Ectodermal cell (in vitro differentiated cells): Measurements from ENCODE around the gene RALGAPA2.

ENCODE experiments used
- H3K27ac ChIP-seq: 2 replicates; pipeline ENCODE4 v1.7.0; 2013; ENCODE audit warnings: mild to moderate bottlenecking, low read depth, low read length; ENCODE audit not compliant: insufficient read depth, poor library complexity, severe bottlenecking
- H3K27me3 ChIP-seq: 2 replicates; pipeline ENCODE4 v1.7.0; 2013; ENCODE audit warnings: mild to moderate bottlenecking, low read length; ENCODE audit not compliant: insufficient read depth, control insufficient read depth, poor library complexity, severe bottlenecking
- H3K36me3 ChIP-seq: one replicate; pipeline ENCODE4 v1.7.0; 2013; ENCODE audit warnings: low read length; ENCODE audit not compliant: control insufficient read depth, insufficient read depth
- H3K4me1 ChIP-seq: one replicate; pipeline ENCODE4 v1.7.0; 2013; ENCODE audit warnings: low read length; ENCODE audit not compliant: control insufficient read depth, insufficient read depth
- H3K4me3 ChIP-seq: 2 replicates; pipeline ENCODE4 v1.7.0; 2013; ENCODE audit warnings: low read depth, low read length, control low read depth; ENCODE audit not compliant: insufficient read depth
- H3K9me3 ChIP-seq: 2 replicates; pipeline ENCODE4 v1.7.0; 2013; ENCODE audit warnings: mild to moderate bottlenecking, low read length, moderate library complexity; ENCODE audit not compliant: control insufficient read depth
- WGBS, 2 experiments: methylation state at CpG; one replicate each; pipeline ENCODE4 v1.1.7; 2013; ENCODE audit warnings: missing lambda C conversion rate in 2 of 2; 5-methylcytosine and 5-hydroxymethylcytosine counted together

RALGAPA2 gene

GRCh38 chr20:20436689-20437088 lies 275.8 kb downstream of the RALGAPA2 start:
- Histone ChIP-seq H3K36me3 (no peaks in the 10 kb centered on the region), H3K4me3 (no peak overlapping the region), H3K27me3 (no peaks in the 10 kb centered on the region), H3K4me1 (no peaks in the 10 kb centered on the region), H3K9me3 (no peaks in the 10 kb centered on the region), H3K27ac (no peak overlapping the region)
- 96 to 97% methylated on average over 16 of the region's 16 CpGs for WGBS, 2 experiments

GRCh38 chr20:20435453-20435852 lies 277.0 kb downstream of the RALGAPA2 start:
- 77% methylated on average over 6 of the region's 6 CpGs for WGBS, 2 experiments

GRCh38 chr20:20432618-20433286 lies 279.7 kb downstream of the RALGAPA2 start:
- H3K36me3 ChIP-seq: no peaks in the 10 kb centered on the region
- no peak overlapping the region for H3K4me3 ChIP-seq
- H3K27ac ChIP-seq: no peak overlapping the region
- whole genome bisulfite sequencing, 2 experiments: 89 to 98% methylated on average over 4 to 5 of the region's 5 CpGs
- no peaks in the 10 kb centered on the region for H3K27me3 ChIP-seq
- H3K4me1 ChIP-seq: no peaks in the 10 kb centered on the region
- H3K9me3 ChIP-seq: no peaks in the 10 kb centered on the region

More at GRCh38 chr20:20435453-20435852, 277.0 kb downstream of the RALGAPA2 start:
- H3K9me3 ChIP-seq: no peaks in the 10 kb centered on the region
- H3K4me1 ChIP-seq: no peaks in the 10 kb centered on the region
- H3K4me3 ChIP-seq: no peak overlapping the region
- H3K27ac ChIP-seq: no peak overlapping the region
- no peaks in the 10 kb centered on the region for H3K36me3 ChIP-seq
- no peaks in the 10 kb centered on the region for H3K27me3 ChIP-seq

GRCh38 chr20:20430066-20430465 lies 282.4 kb downstream of the RALGAPA2 start:
- Histone ChIP-seq H3K27ac (no peak overlapping the region), H3K4me3 (no peak overlapping the region)
- WGBS, 2 experiments: 87 to 89% methylated on average over 3 of the region's 3 CpGs

GRCh38 chr20:20428067-20428466 lies 284.4 kb downstream of the RALGAPA2 start:
- no peak overlapping the region for H3K27ac ChIP-seq
- no peaks in the 10 kb centered on the region for H3K36me3 ChIP-seq
- no peaks in the 10 kb centered on the region for H3K9me3 ChIP-seq
- no peaks in the 10 kb centered on the region for H3K4me1 ChIP-seq
- no peak overlapping the region for H3K4me3 ChIP-seq
- 97 to 100% methylated on average over 3 of the region's 3 CpGs for WGBS, 2 experiments
- H3K27me3 ChIP-seq: no peaks in the 10 kb centered on the region

More at GRCh38 chr20:20430066-20430465, 282.4 kb downstream of the RALGAPA2 start:
- Histone ChIP-seq H3K4me1 (no peaks in the 10 kb centered on the region), H3K27me3 (no peaks in the 10 kb centered on the region), H3K36me3 (no peaks in the 10 kb centered on the region), H3K9me3 (no peaks in the 10 kb centered on the region)

- no peak overlapping the region for H3K27ac ChIP-seq
- no peaks in the 10 kb centered on the region for H3K4me1 ChIP-seq
- H3K9me3 ChIP-seq: no peaks in the 10 kb centered on the region
- H3K4me3 ChIP-seq: no peak overlapping the region
- 91 to 93% methylated on average over 11 of the region's 11 CpGs for WGBS, 2 experiments
- H3K36me3 ChIP-seq: no peaks in the 10 kb centered on the region
- H3K27me3 ChIP-seq: no peaks in the 10 kb centered on the region
Measured at GRCh38 chr20:20427227-20427864, 285.1 kb downstream of the RALGAPA2 start.

GRCh38 chr20:20426655-20426907 lies 285.9 kb downstream of the RALGAPA2 start:
- Histone ChIP-seq H3K27me3 (no peaks in the 10 kb centered on the region), H3K4me3 (no peak overlapping the region), H3K27ac (no peak overlapping the region), H3K4me1 (no peaks in the 10 kb centered on the region), H3K36me3 (no peaks in the 10 kb centered on the region), H3K9me3 (no peaks in the 10 kb centered on the region)
- 93% methylated on average over 4 of the region's 4 CpGs for WGBS, 2 experiments

- no peak overlapping the region for H3K27ac ChIP-seq
- no peak overlapping the region for H3K4me3 ChIP-seq
- no peaks in the 10 kb centered on the region for H3K36me3 ChIP-seq
- H3K9me3 ChIP-seq: no peaks in the 10 kb centered on the region
- no peaks in the 10 kb centered on the region for H3K4me1 ChIP-seq
- H3K27me3 ChIP-seq: no peaks in the 10 kb centered on the region
- WGBS, 2 experiments: 89 to 92% methylated on average over 5 of the region's 5 CpGs
Measured at GRCh38 chr20:20425823-20426654, 286.4 kb downstream of the RALGAPA2 start.

- H3K27ac ChIP-seq: no peak overlapping the region
- no peak overlapping the region for H3K4me3 ChIP-seq
- no peaks in the 10 kb centered on the region for H3K36me3 ChIP-seq
- H3K27me3 ChIP-seq: no peaks in the 10 kb centered on the region
- H3K9me3 ChIP-seq: no peaks in the 10 kb centered on the region
- WGBS, 2 experiments: 100% methylated on average over 1 of the region's 1 CpG
- H3K4me1 ChIP-seq: no peaks in the 10 kb centered on the region
Measured at GRCh38 chr20:20423117-20423516, 289.3 kb downstream of the RALGAPA2 start.
